ENCODE results near the gene RALGPS1.
A peak's percentile ranks its signal among the peaks of the same experiment; 100 is the strongest.

The RALGPS1 gene

DNA sequence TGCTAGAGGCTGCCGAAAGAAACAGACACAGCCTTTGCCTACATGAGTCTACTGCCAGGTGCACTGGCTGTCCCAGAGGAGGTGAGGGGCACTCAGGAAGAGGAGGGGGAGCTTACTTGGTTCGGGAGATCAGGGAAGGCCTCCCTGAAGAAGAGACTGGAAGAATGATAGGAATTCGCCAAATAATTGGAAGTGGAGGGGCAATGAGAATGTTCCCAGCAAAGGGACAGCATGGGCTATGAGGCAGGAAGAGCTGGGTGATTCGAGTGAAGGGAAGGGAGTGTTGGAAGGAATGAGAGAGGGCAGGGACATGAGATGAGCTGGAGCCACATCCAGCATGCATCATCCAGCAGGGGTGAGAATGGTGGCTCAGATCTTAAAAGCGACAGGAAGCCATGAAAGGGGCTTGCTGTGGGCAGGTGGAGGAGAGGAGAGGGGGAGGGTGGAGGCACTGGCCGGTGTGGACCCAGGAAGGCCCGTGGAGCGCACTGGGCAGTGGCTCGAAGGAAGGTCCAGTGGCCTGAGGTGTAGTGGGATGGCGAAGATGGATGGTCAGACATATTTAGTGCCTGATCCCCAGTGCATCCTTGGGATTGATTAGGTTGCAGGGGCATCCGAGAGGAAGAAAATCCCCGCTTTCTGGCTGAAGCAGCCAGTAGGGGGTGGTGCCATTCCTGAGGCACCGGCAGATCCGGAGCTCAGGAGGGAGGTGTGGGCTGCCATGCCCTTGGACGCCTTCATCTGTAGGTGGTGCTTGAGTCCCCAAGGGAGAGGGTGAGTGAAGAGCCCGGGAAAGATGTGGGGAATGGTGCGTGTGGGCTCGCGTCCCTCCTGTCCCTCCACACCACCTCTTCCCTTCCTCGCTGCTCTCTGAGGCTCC lies 296.5 kb downstream of the RALGPS1 start:
- no peak for DNase-seq

- DNase-seq: no peak
Observed at GRCh38 chr9:127211983-127212382, 297.4 kb downstream of the RALGPS1 start.

- DNase-seq: no peak
Observed at GRCh38 chr9:127212453-127212852, 297.9 kb downstream of the RALGPS1 start.

DNA sequence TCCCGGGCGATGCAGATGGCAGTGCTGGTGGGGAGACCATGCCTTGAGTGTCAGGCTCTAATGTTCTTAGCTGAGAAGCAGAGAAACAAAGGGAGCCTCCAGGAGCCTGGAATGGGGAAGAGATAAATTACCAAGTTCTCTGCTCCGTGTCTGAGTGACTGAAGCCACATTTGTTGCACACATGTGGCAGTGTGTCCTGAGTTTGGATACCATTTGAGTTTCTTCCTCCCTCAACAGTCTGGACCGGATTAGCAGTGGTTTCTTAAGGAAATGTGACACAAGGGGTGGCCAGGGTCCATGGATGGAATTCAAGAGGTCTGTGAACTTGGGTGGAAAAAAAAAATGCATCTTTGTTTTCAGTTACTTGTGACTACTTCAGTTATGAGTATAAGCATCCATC lies 299.3 kb downstream of the RALGPS1 start:
- no peak for DNase-seq

- peak; percentile 60 for DNase-seq
Observed at GRCh38 chr9:127214421-127215267, 300.1 kb downstream of the RALGPS1 start.

DNA sequence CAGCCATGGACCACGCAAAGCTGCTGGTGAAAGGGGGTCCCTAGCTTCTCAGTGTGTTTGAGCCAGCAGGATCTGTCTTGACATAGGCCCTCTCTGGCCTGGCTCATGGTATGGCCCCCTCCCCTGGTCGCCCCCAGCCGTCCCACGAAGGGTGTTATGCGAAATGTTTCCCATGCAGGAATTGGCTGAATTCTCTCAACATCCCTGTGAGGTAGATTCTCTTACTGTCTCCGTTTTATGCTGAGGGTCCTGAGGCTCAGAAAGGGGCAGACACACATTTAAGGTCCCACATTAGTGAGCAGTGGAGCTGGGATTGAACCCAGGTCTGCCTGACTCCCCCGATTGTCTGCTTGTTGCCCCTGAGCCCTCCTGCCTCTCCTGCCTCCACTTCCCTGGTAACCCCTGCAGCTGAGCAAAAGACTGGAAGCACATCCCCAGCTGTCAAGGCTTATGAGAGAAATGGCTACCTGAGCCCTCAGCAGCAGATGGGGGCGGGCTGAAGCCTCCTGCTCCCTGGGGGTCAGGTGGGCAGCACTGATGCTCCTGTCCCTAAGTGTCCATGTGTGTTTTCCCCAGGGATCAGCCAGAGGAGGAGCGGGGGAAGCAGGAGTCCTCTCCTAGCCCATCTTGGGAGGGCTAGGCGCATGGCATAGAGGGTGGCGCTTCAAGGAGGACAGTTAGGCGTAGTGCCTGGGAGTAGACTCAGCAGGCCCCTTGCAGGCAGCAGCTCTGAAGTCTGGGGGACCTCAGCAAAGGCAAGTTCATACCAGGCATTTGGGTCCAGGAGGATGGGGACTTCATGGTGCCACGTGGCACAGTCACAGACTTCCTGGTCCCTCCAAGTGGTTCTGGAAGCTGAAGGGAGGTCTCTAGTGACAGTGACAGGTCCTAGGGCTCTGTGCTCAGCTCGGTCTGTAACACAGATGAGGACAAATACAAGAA lies 301.0 kb downstream of the RALGPS1 start:
- DNase-seq: no peak

- DNase-seq: no peak
Observed at GRCh38 chr9:127216210-127216887, 301.8 kb downstream of the RALGPS1 start.

DNA sequence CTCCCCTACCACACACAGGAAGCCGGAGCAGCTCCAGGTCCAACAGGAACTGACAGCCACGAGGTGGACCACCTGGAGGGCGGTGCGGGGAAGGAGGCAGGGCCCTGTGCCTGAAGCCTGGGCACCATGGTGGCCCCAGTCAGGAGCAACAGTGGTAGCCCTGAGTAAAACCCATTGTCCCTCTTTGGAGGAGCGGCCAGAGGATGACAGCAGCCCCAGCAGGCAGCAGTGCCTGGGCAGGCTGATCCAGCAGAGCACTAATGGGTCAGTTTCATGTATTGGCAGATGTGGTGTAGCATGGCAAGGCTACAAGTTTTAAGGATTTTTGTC lies 302.3 kb downstream of the RALGPS1 start:
- DNase-seq: no peak

DNA sequence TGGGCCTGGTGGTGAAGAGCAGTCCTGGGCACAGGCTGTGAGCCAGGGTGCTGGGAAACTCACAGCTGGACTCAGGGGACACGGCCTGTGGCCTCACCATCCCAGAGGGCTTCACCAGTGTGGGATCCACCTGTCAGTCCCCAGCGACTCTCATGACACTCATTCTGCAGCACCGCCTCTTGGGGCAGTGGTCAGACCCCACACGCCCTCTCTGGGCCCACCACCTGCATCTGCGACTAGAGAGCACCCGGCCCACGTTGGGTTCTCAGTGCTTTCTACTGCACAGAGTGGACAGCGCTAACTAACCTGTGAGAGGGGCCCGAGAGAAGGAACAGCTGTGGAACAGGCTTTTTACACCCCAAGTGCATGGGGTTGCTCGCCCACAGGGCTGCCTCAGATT lies 304.2 kb downstream of the RALGPS1 start:
- DNase-seq: no peak

DNA sequence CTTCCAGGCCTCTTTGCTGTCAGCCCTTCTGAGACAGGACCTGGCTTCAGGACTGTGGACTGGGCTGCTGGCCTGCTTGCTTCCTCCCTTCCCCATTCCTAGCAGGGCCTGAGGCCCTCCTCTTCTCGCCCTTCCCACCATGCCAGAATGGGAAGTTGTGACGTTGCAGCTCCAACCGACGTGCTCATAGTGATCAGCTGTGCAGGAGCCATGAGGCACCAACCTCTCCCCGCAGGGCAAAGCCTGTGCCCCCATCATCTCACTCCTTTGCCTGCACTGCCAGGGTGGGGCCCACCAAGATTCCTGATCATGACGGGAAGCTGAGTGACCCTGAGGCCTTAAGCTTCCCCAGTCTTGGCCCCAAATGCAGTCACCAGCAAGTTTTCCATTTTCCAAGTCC lies 304.9 kb downstream of the RALGPS1 start:
- DNase-seq: no peak

GRCh38 chr9:127221695-127222094 lies 307.1 kb downstream of the RALGPS1 start:
- no peak for DNase-seq

DNA sequence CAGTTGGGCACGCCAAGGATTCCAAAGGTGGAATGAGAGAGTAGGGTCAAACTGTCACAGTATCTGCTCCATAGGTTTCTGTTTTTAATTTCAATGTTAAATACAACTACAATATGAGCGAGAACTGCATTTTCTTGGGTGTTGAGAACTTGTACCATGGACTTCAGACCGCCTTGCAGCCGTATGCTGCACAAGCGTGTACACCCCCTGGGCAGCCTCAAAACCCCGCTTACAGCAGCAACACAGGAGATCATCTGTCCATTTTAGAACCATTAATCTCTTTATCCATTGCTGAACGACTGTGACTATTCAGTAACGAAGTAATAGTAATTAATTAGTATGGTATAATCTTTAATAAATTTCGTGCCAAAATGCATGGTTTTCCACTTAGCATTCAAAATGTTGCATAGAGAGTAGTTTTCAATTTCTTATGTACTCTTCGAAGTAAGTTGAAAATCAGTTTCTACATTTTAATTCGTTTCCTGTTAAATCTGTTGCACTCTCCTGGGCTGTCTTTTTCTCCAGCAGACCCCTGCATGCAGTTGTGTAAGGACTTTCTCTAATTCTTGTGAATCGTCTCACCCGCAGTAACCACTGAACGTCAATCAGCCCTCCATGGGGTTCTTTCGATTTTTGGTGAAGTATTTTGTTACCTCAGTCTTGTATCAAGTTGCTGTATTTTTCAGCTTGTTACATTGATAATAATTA lies 308.0 kb downstream of the RALGPS1 start:
- DNase-seq: no peak

DNA sequence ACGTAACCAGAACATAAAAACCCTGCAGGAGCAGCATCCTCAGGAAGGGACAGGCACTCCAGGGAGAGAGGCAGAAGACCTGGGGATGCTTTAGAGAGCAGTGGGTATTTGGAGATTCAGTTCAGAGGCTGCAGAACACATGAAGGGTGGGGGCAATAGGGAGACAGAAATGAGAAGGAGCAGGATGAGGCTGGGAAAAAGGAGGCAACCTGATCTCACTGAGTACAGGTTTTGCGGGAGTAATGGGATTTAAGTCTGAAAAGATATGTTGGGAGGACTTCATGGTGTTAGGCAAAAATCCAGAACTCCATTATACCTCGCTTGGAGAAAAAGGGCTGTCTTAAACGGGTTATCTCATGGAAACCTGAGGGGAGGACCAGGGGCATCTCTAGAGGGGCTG lies 308.7 kb downstream of the RALGPS1 start:
- DNase-seq: no peak

DNA sequence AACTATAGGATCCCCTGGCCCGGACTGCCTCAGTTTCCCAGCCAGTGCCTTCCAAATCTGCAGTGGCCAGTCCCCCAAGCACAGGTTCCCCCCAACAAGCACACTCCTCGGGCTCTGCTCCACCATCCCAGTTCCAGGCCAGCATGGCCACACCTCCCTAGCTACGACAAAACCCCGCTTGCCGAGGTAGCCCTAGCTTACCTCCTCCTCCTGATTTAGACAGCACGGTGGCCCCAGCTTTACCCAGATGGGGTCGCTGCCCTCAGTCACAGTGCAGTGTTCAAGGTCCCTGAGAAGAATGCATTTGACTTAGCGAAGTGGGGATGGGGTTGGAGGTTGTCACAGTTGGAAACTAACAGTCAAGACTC lies 309.2 kb downstream of the RALGPS1 start:
- DNase-seq: no peak

GRCh38 chr9:127224178-127224882 lies 309.7 kb downstream of the RALGPS1 start:
- DNase-seq: peak; percentile 67

- DNase-seq: peak; percentile 88
Observed at GRCh38 chr9:127224883-127225739, 310.5 kb downstream of the RALGPS1 start.

- DNase-seq: no peak
Observed at GRCh38 chr9:127225801-127226625, 311.4 kb downstream of the RALGPS1 start.

GRCh38 chr9:127229691-127230417 lies 315.3 kb downstream of the RALGPS1 start:
- no peak for DNase-seq

All from fibroblast of upper back skin (primary cell).